HG03064 (cell line): ENCODE results near the gene SMG6.
"Not testable (repeated sequence)": the region's sequence is repeated elsewhere in the genome, so short reads cannot be mapped to it uniquely, and the experiment has no call there.

Experiments used
- ATAC-seq: cut with Tn5 transposase; IDR thresholded peaks from one replicate; pipeline ENCODE4 v1.9.1; 2021; ENCODE audit warnings: low read depth; ENCODE audit not compliant: unreplicated experiment

The SMG6 gene

GRCh38 chr17:2309338-2310154 lies 6.0 kb upstream of the SMG6 start:
- no peak for ATAC-seq

GRCh38 chr17:2304931-2305330 lies 1.3 kb upstream of the SMG6 start:
- ATAC-seq: no peak

GRCh38 chr17:2302778-2303203 lies 794 bp downstream of the SMG6 start:
- ATAC-seq: peak; percentile 30

GRCh38 chr17:2299756-2300155 lies 3.8 kb downstream of the SMG6 start:
- no peak for ATAC-seq

GRCh38 chr17:2299136-2299535 lies 4.4 kb downstream of the SMG6 start:
- ATAC-seq: no peak

GRCh38 chr17:2297023-2297422 lies 6.6 kb downstream of the SMG6 start:
- no peak for ATAC-seq

- no peak for ATAC-seq
These were observed 8.0 kb downstream of the SMG6 start for GRCh38 chr17:2295575-2295974.

GRCh38 chr17:2292100-2292499 lies 11.5 kb downstream of the SMG6 start:
- no peak for ATAC-seq

- ATAC-seq: no peak
These were observed 13.6 kb downstream of the SMG6 start for GRCh38 chr17:2289878-2290478.

GRCh38 chr17:2283302-2283701 lies 20.3 kb downstream of the SMG6 start:
- no peak for ATAC-seq

GRCh38 chr17:2282297-2282873 lies 21.2 kb downstream of the SMG6 start:
- ATAC-seq: no peak

- no peak for ATAC-seq
These were observed 23.9 kb downstream of the SMG6 start for GRCh38 chr17:2279707-2280106.

GRCh38 chr17:2277429-2278170 lies 26.0 kb downstream of the SMG6 start:
- no peak for ATAC-seq

GRCh38 chr17:2275722-2276121 lies 27.9 kb downstream of the SMG6 start:
- no peak for ATAC-seq

- ATAC-seq: no peak
These were observed 29.2 kb downstream of the SMG6 start for GRCh38 chr17:2274414-2274813.

- ATAC-seq: no peak
These were observed 31.4 kb downstream of the SMG6 start for GRCh38 chr17:2271985-2272702.

GRCh38 chr17:2267354-2267753 lies 36.2 kb downstream of the SMG6 start:
- ATAC-seq: no peak

- peak; percentile 13 for ATAC-seq
These were observed 36.7 kb downstream of the SMG6 start for GRCh38 chr17:2266865-2267228.

- peak; percentile 71 for ATAC-seq
These were observed 37.3 kb downstream of the SMG6 start for GRCh38 chr17:2266045-2266864.

GRCh38 chr17:2265166-2265565 lies 38.4 kb downstream of the SMG6 start:
- ATAC-seq: not testable (repeated sequence)
